Astrocyte of the cerebellum (primary cell): ENCODE results near the gene CTPS1.
A peak's percentile ranks its signal among the peaks of the same experiment; 100 is the strongest.

Source experiments
- DNase-seq: peaks from one replicate; pipeline ENCODE4 v3.0.0-alpha.2; 2011; ENCODE audit warnings: low read depth
- H3K4me3 ChIP-seq: 2 replicates; pipeline ENCODE4 v1.5.1; 2011; ENCODE audit warnings: mild to moderate bottlenecking, low read depth, low read length, moderate library complexity
- CTCF ChIP-seq: IDR thresholded peaks from 2 replicates; pipeline ENCODE4 v1.5.1; 2012; ENCODE audit warnings: low read length, low read depth, moderate library complexity, mild to moderate bottlenecking; ENCODE audit errors: missing control alignments
- in situ Hi-C: cut with HindIII; loops from 2 replicates; pipeline ENCODE4 v1.10.0; 2017; ENCODE audit warnings: low sequenced_read_pairs

CTPS1 gene

GRCh38 chr1:40998668-40999067 lies 19.2 kb downstream of the CTPS1 start:
- in situ Hi-C loops: no loop called here
- no peak for DNase-seq

GRCh38 chr1:41003127-41003639 lies 23.7 kb downstream of the CTPS1 start:
- in situ Hi-C loops: no loop called here
- DNase-seq: no peak
- H3K4me3 ChIP-seq: no peak overlapping the region
- TF ChIP-seq CTCF: no peak

More at GRCh38 chr1:40998668-40999067, 19.2 kb downstream of the CTPS1 start:
- TF ChIP-seq CTCF: no peak
- no peak overlapping the region for H3K4me3 ChIP-seq

GRCh38 chr1:41003640-41004220 lies 24.2 kb downstream of the CTPS1 start:
- in situ Hi-C loops: no loop called here
- peak; percentile 98 for DNase-seq
- H3K4me3 ChIP-seq: no peak overlapping the region
- peak; percentile 66 for TF ChIP-seq CTCF

GRCh38 chr1:41005876-41006275 lies 26.4 kb downstream of the CTPS1 start:
- in situ Hi-C loops: no loop called here
- TF ChIP-seq CTCF: no peak
- no peak for DNase-seq
- H3K4me3 ChIP-seq: no peak overlapping the region

- no peak for TF ChIP-seq CTCF
- DNase-seq: no peak
- H3K4me3 ChIP-seq: no peak overlapping the region
- in situ Hi-C loops: no loop called here
Observed at GRCh38 chr1:41006942-41007865, 27.7 kb downstream of the CTPS1 start.

GRCh38 chr1:41009466-41009865 lies 30.0 kb downstream of the CTPS1 start:
- H3K4me3 ChIP-seq: no peak overlapping the region
- no peak for TF ChIP-seq CTCF
- DNase-seq: no peak
- in situ Hi-C loops: no loop called here
